Testis (tissue), 2 donors: Measurements from ENCODE around the gene PCDH12.

Source experiments
- POLR2A ChIP-seq: fragments of 450-650 bp; IDR thresholded peaks from one replicate; pipeline ENCODE4 v1.6.1; 2017; ENCODE audit warnings: antibody characterized with exemption, mild to moderate bottlenecking, moderate library complexity
- TF ChIP-seq, protein P1 (sequence below), 3 experiments: fragments of 450-650 bp in 2 of 3; fragments of 200-600 bp in 1 of 3; sonication (generic) in 1 of 3; IDR thresholded peaks; one replicate each; pipeline ENCODE4 v1.5.1; 2016 to 2019; ENCODE audit warnings: antibody characterized with exemption in 3 of 3, mild to moderate bottlenecking in 2 of 3, moderate library complexity in 1 of 3

DNA sequence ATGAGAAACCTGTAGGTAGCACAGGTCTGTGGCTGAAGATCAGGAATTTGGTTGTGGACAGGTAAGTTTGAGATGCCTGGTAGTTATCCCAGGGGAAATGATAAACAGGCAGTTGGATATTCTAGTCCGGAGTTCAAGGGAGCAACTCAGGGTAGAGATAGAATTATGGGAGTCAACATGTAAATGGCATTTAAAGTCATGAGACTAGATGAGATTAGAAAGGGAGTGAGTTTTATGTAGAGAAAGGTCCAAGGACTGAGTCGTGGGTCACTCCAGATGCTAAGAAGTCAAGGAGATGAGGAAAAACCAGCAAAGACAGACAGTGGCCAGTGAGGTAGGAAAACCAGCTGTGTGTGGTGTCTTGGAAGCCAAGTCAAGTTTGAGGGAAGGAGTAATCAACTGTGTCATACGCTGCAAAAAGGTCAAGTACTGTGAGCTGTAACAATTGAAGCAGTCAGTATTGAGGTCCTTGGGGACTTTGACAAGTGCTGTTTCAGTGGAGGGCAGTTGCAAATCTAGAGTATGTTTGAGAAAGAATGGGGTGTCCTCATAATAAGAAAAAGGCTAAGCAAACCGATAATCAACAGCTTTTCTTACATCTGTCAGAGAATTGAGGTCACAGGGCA is 36.6 kb upstream of the PCDH12 start:
- TF ChIP-seq, protein P1, sequence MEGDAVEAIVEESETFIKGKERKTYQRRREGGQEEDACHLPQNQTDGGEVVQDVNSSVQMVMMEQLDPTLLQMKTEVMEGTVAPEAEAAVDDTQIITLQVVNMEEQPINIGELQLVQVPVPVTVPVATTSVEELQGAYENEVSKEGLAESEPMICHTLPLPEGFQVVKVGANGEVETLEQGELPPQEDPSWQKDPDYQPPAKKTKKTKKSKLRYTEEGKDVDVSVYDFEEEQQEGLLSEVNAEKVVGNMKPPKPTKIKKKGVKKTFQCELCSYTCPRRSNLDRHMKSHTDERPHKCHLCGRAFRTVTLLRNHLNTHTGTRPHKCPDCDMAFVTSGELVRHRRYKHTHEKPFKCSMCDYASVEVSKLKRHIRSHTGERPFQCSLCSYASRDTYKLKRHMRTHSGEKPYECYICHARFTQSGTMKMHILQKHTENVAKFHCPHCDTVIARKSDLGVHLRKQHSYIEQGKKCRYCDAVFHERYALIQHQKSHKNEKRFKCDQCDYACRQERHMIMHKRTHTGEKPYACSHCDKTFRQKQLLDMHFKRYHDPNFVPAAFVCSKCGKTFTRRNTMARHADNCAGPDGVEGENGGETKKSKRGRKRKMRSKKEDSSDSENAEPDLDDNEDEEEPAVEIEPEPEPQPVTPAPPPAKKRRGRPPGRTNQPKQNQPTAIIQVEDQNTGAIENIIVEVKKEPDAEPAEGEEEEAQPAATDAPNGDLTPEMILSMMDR (IDR thresholded peaks at IDR 0.05) = no peak
- TF ChIP-seq POLR2A = no peak
